Breast epithelium (tissue), 4 donors: ENCODE data around the gene TMEM107. TPM values are rescaled to one million over a fixed set of nuclear protein-coding genes. Genes with fewer than 3 reads are reported as not detected.
A peak's percentile ranks its signal among the peaks of the same experiment; 100 is the strongest.
"Not testable (repeated sequence)": the region's sequence is repeated elsewhere in the genome, so short reads cannot be mapped to it uniquely, and the experiment has no call there.

ENCODE experiments used
- DNase-seq, 2 donors: peaks; one replicate each; pipeline ENCODE4 v3.0.0-alpha.2; 2019; ENCODE audit warnings: low spot score in 2 of 2
- H3K27ac ChIP-seq, 2 donors: fragments of 200-600 bp; sonication (generic) in 1 of 2; one replicate each; pipeline ENCODE4 v1.5.1; 2016 to 2019; ENCODE audit warnings: mild to moderate bottlenecking in 1 of 2
- H3K27me3 ChIP-seq, 2 donors: fragments of 200-600 bp; sonication (generic) in 1 of 2; one replicate each; pipeline versions ENCODE4 v1.5.1 to v1.6.0; 2017 to 2019; ENCODE audit warnings: control low read depth in 1 of 2, mild to moderate bottlenecking in 1 of 2
- H3K36me3 ChIP-seq: fragments of 200-600 bp; one replicate; pipeline ENCODE4 v1.5.1; 2019
- H3K4me1 ChIP-seq, 2 donors: fragments of 200-600 bp; sonication (generic); one replicate each; pipeline ENCODE4 v1.5.1; 2016 to 2019; ENCODE audit warnings: control low read depth in 1 of 2
- H3K4me3 ChIP-seq, 3 donors: fragments of 200-600 bp; sonication (generic); 1 replicate in 2 of 3; 2 replicates in 1 of 3; pipeline ENCODE4 v1.5.1; 2016 to 2019; ENCODE audit warnings: mild to moderate bottlenecking in 3 of 3, moderate library complexity in 2 of 3
- H3K9me3 ChIP-seq, 2 donors: fragments of 200-600 bp; sonication (generic) in 1 of 2; one replicate each; pipeline ENCODE4 v1.5.1; 2016 to 2019; ENCODE audit warnings: control low read depth in 1 of 2
- CTCF ChIP-seq, 3 donors: fragments of 450-650 bp; IDR thresholded peaks; one replicate each; pipeline ENCODE4 v1.5.1; 2016 to 2017; ENCODE audit warnings: antibody characterized with exemption in 3 of 3, mild to moderate bottlenecking in 3 of 3, moderate library complexity in 3 of 3
- POLR2A ChIP-seq: fragments of 450-650 bp; IDR thresholded peaks from one replicate; pipeline ENCODE4 v1.6.1; 2016; ENCODE audit warnings: antibody characterized with exemption, mild to moderate bottlenecking, moderate library complexity
- POLR2AphosphoS5 ChIP-seq, 3 donors: sonication (generic); formaldehyde crosslinking; IDR thresholded peaks; one replicate each; pipeline ENCODE4 v1.6.1; 2017; ENCODE audit warnings: antibody characterized with exemption in 3 of 3
- intact Hi-C: fragments of 100-400 bp; cut with DNase I; formaldehyde crosslinking; loops from one replicate; pipeline ENCODE4 v1.15.1; 2023; ENCODE audit warnings: low total_unique reads
- total RNA-seq, 3 donors: library from RNA; depleted of rRNA; stranded (reverse); fragments of >200 nt; gene quantifications; one replicate each; pipeline ENCODE4 v1.1.0, GENCODE V29; 2016

The TMEM107 gene
- total RNA-seq, 3 donors from 2014 or later: 15.7 to 83.1 (median 41.0) TPM

DNA sequence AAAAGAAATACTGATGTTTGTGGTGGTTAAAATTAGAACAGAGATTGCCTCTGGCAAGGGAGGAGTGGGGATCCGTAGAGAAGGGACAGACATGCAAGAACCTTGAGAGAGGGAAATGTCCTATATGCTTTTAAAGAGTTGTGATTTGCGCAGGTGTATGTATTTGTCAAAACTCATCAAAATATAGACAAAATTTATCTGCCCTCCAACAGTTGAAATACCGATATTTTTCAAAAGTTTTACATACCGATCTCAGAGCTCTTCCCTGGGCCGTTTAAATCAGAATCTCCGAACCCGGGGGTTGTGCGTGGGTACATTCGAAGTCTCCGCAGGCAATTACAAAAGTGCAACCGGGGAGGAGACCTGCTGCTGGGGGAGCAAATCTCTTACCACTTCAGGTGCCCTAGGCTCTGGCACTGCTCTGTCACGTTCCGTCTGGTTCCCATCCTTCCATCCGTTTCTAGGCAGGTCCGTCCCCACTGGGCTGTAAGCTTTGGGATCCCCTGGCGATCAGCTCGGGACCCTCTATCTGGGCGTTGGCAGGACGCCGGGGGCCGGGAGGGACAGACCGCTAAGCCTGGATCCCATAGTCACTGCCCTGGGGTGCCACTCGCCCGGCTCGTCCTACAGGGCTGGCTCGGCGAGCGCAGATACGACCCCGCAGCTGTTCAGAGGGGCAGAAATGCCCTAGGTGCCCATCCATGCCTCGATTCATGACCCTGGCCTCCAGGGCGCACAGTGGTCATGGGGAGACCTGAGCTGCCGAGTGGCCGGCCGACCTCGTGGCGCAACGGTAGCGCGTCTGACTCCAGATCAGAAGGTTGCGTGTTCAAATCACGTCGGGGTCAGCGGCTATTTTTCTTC, 9.6 kb upstream of the TMEM107 start:
- H3K27ac ChIP-seq: peak overlapping the region; percentile 94 to 96
- intact Hi-C loops: loop anchor here (5.0 kb wide), 1 partner anchor 36 kb away; no protein-coding TSS in a partner anchor
- no peaks in the 10 kb centered on the region for H3K9me3 ChIP-seq
- H3K27me3 ChIP-seq: no peaks in the 10 kb centered on the region
- DNase-seq: peak; percentile 91 to 98
- H3K4me1 ChIP-seq: peaks cover 0 to 10% of the 10 kb centered on the region in 2 donors
- no peaks in the 10 kb centered on the region for H3K36me3 ChIP-seq
- H3K4me3 ChIP-seq: peak overlapping the region; percentile 69 to 93 (median 91)
- TF ChIP-seq POLR2AphosphoS5 (IDR thresholded peaks at IDR 0.05) (peak; percentile 76 to 95 (median 92)), POLR2A (no peak)

- H3K36me3 ChIP-seq: no peaks in the 10 kb centered on the region
- DNase-seq: no peak
- TF ChIP-seq CTCF (IDR thresholded peaks at IDR 0.05): no peak
- no peak for TF ChIP-seq POLR2A
- no peak for TF ChIP-seq POLR2AphosphoS5 (IDR thresholded peaks at IDR 0.05)
- intact Hi-C loops: no loop called here
- peak overlapping the region; percentile 95 for H3K27ac ChIP-seq
- H3K4me1 ChIP-seq: peaks cover 0 to 9% of the 10 kb centered on the region in 2 donors
- no peaks in the 10 kb centered on the region for H3K27me3 ChIP-seq
- peak overlapping the region; percentile 62 to 84 (median 71) for H3K4me3 ChIP-seq
- H3K9me3 ChIP-seq: no peaks in the 10 kb centered on the region
Measured at GRCh38 chr17:8176998-8177731, 985 bp upstream of the TMEM107 start.

DNA sequence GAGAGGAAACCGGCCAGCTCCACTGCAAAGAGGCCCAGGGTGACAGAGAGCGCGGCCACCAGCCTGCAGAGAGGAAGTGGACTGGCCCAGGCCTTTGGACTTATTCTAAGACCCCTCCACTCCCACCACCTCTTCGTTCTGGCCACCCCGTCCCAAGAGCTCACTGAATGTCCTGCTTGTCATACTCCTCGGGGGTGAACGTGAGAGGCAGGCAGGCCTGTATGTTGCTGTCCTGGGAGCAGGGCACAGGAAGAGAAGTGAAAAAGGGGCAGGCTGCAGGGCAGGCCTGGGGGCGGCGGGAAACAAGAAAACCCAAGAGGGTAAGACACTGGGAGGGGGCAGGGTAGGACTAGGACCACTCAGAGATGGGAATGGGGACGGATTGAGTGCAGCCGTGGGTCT, 384 bp downstream of the TMEM107 start:
- intact Hi-C loops: no loop called here
- H3K27ac ChIP-seq: peak overlapping the region; percentile 95
- DNase-seq: no peak
- no peaks in the 10 kb centered on the region for H3K36me3 ChIP-seq
- peaks cover 0 to 9% of the 10 kb centered on the region in 2 donors for H3K4me1 ChIP-seq
- H3K27me3 ChIP-seq: no peaks in the 10 kb centered on the region
- TF ChIP-seq CTCF (IDR thresholded peaks at IDR 0.05): peak in 1 of 3 donors; percentile 11
- no peak for TF ChIP-seq POLR2AphosphoS5 (IDR thresholded peaks at IDR 0.05)
- TF ChIP-seq POLR2A: no peak
- no peaks in the 10 kb centered on the region for H3K9me3 ChIP-seq
- peak overlapping the region; percentile 62 to 84 (median 71) for H3K4me3 ChIP-seq

- Histone ChIP-seq H3K36me3 (no peaks in the 10 kb centered on the region), H3K4me1 (peaks cover 0 to 9% of the 10 kb centered on the region in 2 donors), H3K27me3 (no peaks in the 10 kb centered on the region), H3K4me3 (peak overlapping the region; percentile 33 to 59 (median 47)), H3K9me3 (no peaks in the 10 kb centered on the region), H3K27ac (peak overlapping the region; percentile 95)
- no peak for DNase-seq
- TF ChIP-seq POLR2A (no peak), POLR2AphosphoS5 (IDR thresholded peaks at IDR 0.05) (no peak), CTCF (IDR thresholded peaks at IDR 0.05) (no peak)
- intact Hi-C loops: no loop called here
Measured at GRCh38 chr17:8173871-8174322, 2.3 kb downstream of the TMEM107 start.

DNA sequence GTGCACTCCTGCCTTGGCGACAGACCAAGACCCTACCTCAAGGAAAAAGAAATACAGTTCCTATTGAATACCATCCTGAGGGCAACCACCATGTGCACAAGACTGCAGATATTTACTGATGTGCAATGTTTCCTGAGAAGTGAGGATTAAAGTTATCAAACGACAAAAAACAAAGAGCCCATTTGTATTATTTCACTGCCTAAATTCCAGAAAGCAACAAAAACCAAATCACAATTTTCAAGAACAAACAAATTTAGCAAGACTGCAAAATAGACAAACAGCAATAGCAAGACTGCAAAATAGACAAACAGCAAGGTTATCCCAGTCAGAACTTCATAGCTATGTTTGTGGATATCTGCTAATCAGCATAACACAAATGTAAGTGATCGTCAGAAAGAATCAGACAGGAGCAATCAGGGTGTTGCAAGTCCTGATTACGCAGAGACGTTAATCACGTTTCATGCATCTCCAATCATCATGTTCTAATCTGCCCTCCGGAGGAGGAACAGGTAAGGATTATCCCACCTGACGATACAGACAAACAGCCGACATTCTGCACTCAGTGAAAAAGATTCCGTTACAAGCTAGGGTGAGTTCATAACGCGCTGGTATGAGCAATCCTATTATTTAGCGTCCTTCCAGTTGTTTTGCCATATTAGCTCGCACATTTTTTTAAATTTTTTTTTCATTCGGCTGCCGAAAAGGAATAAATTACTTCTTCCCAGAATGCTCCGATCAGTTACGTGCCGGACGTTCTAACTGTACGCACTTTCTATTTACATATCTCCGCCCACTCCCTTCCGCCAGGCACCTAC, 2.9 kb downstream of the TMEM107 start:
- Histone ChIP-seq H3K27me3 (no peaks in the 10 kb centered on the region), H3K9me3 (no peaks in the 10 kb centered on the region), H3K4me3 (peak overlapping the region; percentile 33 to 59 (median 47)), H3K27ac (peak overlapping the region; percentile 95), H3K36me3 (no peaks in the 10 kb centered on the region), H3K4me1 (peaks cover 0 to 9% of the 10 kb centered on the region in 2 donors)
- peak in 1 of 2 donors; percentile 86 for DNase-seq
- intact Hi-C loops: no loop called here
- TF ChIP-seq POLR2A: peak; percentile 100
- peak in 1 of 3 donors; percentile 25 for TF ChIP-seq CTCF (IDR thresholded peaks at IDR 0.05)
- peak; percentile 94 to 100 (median 99) for TF ChIP-seq POLR2AphosphoS5 (IDR thresholded peaks at IDR 0.05)

GRCh38 chr17:8170186-8170585, 6.0 kb downstream of the TMEM107 start:
- H3K27me3 ChIP-seq, DNase-seq, H3K4me3 ChIP-seq, H3K9me3 ChIP-seq, H3K36me3 ChIP-seq, intact Hi-C loops, H3K4me1 ChIP-seq, H3K27ac ChIP-seq: not testable (repeated sequence)
